HepG2 (cell line): ENCODE results near the gene RPS27L. TPM values are rescaled to one million over a fixed set of nuclear protein-coding genes. Genes with fewer than 3 reads are reported as not detected.
A peak's percentile ranks its signal among the peaks of the same experiment; 100 is the strongest.

Experiments
- ATAC-seq: fragments of 200-7000 bp; cut with Tn5 transposase; 3 replicates; pipeline ENCODE4 v1.9.1; 2020; ENCODE audit warnings: mild to moderate bottlenecking, moderate library complexity
- BruUV-seq: library from RNA; stranded (reverse); fragments of 400-500 nt; replicated peaks from 2 replicates; lab custom pipeline; 2021; lab: Mats Ljungman, UMichigan
- CTCF ChIA-PET: fragments of 300-600 bp; formaldehyde crosslinking; extraction: SDS; loops from one replicate; lab custom pipeline; 2021; ENCODE audit warnings: low total read pairs, inconsistent platforms, low intra/inter-chr PET ratio; lab: Yijun Ruan, JAX
- POLR2A ChIA-PET: fragments of 350-600 bp; sonication (Branson Sonifier 250); formaldehyde crosslinking; loops from one replicate; lab custom pipeline; 2020; ENCODE audit warnings: antibody characterized with exemption, inconsistent platforms; lab: Yijun Ruan, JAX
- DNase-seq: peaks from one replicate; pipeline ENCODE4 v3.0.0-alpha.2; 2015; ENCODE audit warnings: low spot score
- FAIRE-seq: peaks from 3 replicates; lab custom pipeline; 2011; peaks lifted over from hg19 to GRCh38; lab: Jason Lieb, UNC
- H2AFZ ChIP-seq: one replicate; pipeline ENCODE4 v1.6.1; 2011; ENCODE audit warnings: low read length, inconsistent platforms
- H3K27ac ChIP-seq: fragments of 300-600 bp; 3 replicates; pipeline ENCODE4 v1.8.0; 2011; ENCODE audit warnings: mixed run types, mild to moderate bottlenecking, mixed read lengths, low read length, inconsistent platforms; ENCODE audit not compliant: insufficient read depth; ENCODE audit errors: extremely low read length
- H3K27me3 ChIP-seq, 2 experiments: fragments of 200-600 bp in 1 of 2; 2 replicates in 1 of 2; 3 replicates in 1 of 2; pipeline versions ENCODE4 v1.6.0 to v1.8.0; 2011; ENCODE audit warnings: low read length in 2 of 2, mild to moderate bottlenecking in 2 of 2, moderate library complexity in 2 of 2, inconsistent platforms in 1 of 2; ENCODE audit not compliant: insufficient read depth in 2 of 2, control insufficient read depth in 1 of 2
- H3K36me3 ChIP-seq, 2 experiments: fragments of 200-600 bp in 1 of 2; replicated peaks in 1 of 2; 2 replicates in 1 of 2; 3 replicates in 1 of 2; pipeline versions ENCODE4 v1.5.1 to v1.8.0; 2011; ENCODE audit warnings: low read length in 2 of 2, inconsistent platforms in 1 of 2; ENCODE audit not compliant: insufficient read depth in 2 of 2, control insufficient read depth in 1 of 2
- H3K4me1 ChIP-seq: 2 replicates; pipeline ENCODE4 v1.5.1; 2012; ENCODE audit warnings: low read length, inconsistent platforms; ENCODE audit not compliant: insufficient read depth
- H3K4me2 ChIP-seq: 2 replicates; pipeline ENCODE4 v1.6.0; 2011; ENCODE audit warnings: low read depth, low read length, inconsistent platforms
- H3K4me3 ChIP-seq, 3 experiments: fragments of 200-600 bp in 1 of 3; sonication (generic), shearing (Covaris generic) in 1 of 3; replicated peaks in 1 of 3; 2 replicates each; pipeline ENCODE4 v1.5.1; 2011 to 2016; ENCODE audit warnings: low read length in 3 of 3, inconsistent platforms in 2 of 3, low read depth in 2 of 3, mild to moderate bottlenecking in 2 of 3, control low read depth in 1 of 3, mixed read lengths in 1 of 3; ENCODE audit not compliant: insufficient read depth in 1 of 3
- H3K79me2 ChIP-seq: one replicate; pipeline ENCODE4 v1.6.1; 2011; ENCODE audit warnings: low read length, inconsistent platforms; ENCODE audit not compliant: insufficient read depth
- H3K9ac ChIP-seq: 2 replicates; pipeline ENCODE4 v1.6.0; 2011; ENCODE audit warnings: mild to moderate bottlenecking, low read depth, low read length, inconsistent platforms; ENCODE audit not compliant: insufficient read depth
- H3K9me3 ChIP-seq: 2 replicates; pipeline ENCODE4 v1.5.1; 2012; ENCODE audit warnings: mild to moderate bottlenecking, low read length
- H4K20me1 ChIP-seq: 2 replicates; pipeline ENCODE4 v1.6.0; 2011; ENCODE audit warnings: inconsistent platforms, mild to moderate bottlenecking, low read length, moderate library complexity; ENCODE audit not compliant: insufficient read depth
- ATF7-NPFF ChIP-seq: sonication (generic); formaldehyde crosslinking; IDR thresholded peaks from 2 replicates; pipeline ENCODE4 v1.8.1; 2023; ENCODE audit warnings: mild to moderate bottlenecking, low read depth, missing genetic modification reagents, moderate library complexity
- CTCF ChIP-seq: sonication (generic); formaldehyde crosslinking; IDR thresholded peaks from 2 replicates; pipeline ENCODE4 v1.5.0; 2020; ENCODE audit warnings: mild to moderate bottlenecking, missing genetic modification reagents, moderate library complexity
- PREB ChIP-seq: sonication (generic); formaldehyde crosslinking; IDR thresholded peaks from 2 replicates; pipeline ENCODE4 v1.4.0; 2020; ENCODE audit warnings: missing genetic modification reagents
- SSRP1 ChIP-seq: IDR thresholded peaks from 2 replicates; pipeline ENCODE4 v1.6.1; 2016; ENCODE audit warnings: control low read depth
- STAG1 ChIP-seq: sonication (generic); formaldehyde crosslinking; IDR thresholded peaks from 2 replicates; pipeline ENCODE4 v1.4.0; 2020; ENCODE audit warnings: missing genetic modification reagents
- ZNF766 ChIP-seq: sonication (generic); formaldehyde crosslinking; IDR thresholded peaks from 2 replicates; pipeline ENCODE4 v1.5.0; 2020; ENCODE audit warnings: missing genetic modification reagents, borderline replicate concordance
- WGBS: methylation state at CpG from one replicate; pipeline ENCODE4 v1.1.6; 2017; ENCODE audit warnings: low lambda C conversion rate; 5-methylcytosine and 5-hydroxymethylcytosine counted together
- in situ Hi-C: cut with HindIII; loops from 2 replicates; pipeline ENCODE4 v1.10.0; 2017; ENCODE audit warnings: low pct_unique_long_range_greater_than_20kb; ENCODE audit not compliant: extremely low pct_ligation_motif_present
- intact Hi-C: fragments of 100-400 bp; cut with micrococcal nuclease; formaldehyde crosslinking; loops from one replicate; pipeline ENCODE4 v1.10.0; 2022; ENCODE audit not compliant: unreplicated experiment
- polyA plus RNA-seq, 8 experiments: library from polyadenylated mRNA; depleted of rRNA in 3 of 8; stranded (reverse) in 7 of 8; unstranded in 1 of 8; fragments of >200 nt; fragmentation: Illumina TruSeq in 4 of 8; extraction: Trizol in 4 of 8; gene quantifications; 2 replicates each; pipeline versions ENCODE4 v1.2.1 to v1.2.3, GENCODE V29; 2011 to 2016; ENCODE audit warnings: low read depth in 4 of 8, missing spikeins in 1 of 8, mixed read lengths in 1 of 8; ENCODE audit not compliant: insufficient read depth in 1 of 8
- total RNA-seq, 5 experiments: library from RNA; depleted of rRNA; stranded (reverse); fragments of >200 nt; fragmentation: Illumina TruSeq; extraction: Trizol; gene quantifications; 2 replicates each; pipeline ENCODE4 v1.2.3, GENCODE V29; 2016; ENCODE audit warnings: low read depth in 1 of 5

The RPS27L gene
- total and polyA plus RNA-seq, 2 of the 13 experiments (the other 11 are each of a cell fraction or from before 2014, with no cell fraction given) = 231 to 433 TPM

GRCh38 chr15:63146684-63147083 lies 10.6 kb downstream of the RPS27L start:
- POLR2A ChIA-PET = interaction anchor here (1.1 to 1.9 kb wide), 3 partner anchors 9 to 12 kb away, joined by 4 to 12 read pairs (median 5); partner anchors contain the start of gene RPS27L
- Histone ChIP-seq H3K79me2 (no peaks in the 10 kb centered on the region), H3K9me3 (no peaks in the 10 kb centered on the region), H3K4me3 (no peak overlapping the region), H3K36me3 (peaks cover 5 to 7% of the 10 kb centered on the region in 2 experiments; a peak in 4 of 5 replicates), H3K27ac (no peak overlapping the region), H3K4me1 (no peaks in the 10 kb centered on the region), H2AFZ (no peak overlapping the region)
- in situ Hi-C loops (no loop called here), intact Hi-C loops (no loop called here)
- BruUV-seq = no TSS peak
- FAIRE-seq (peak; percentile 21), DNase-seq (no peak)
- 91% methylated on average over 3 of the region's 3 CpGs for WGBS
- TF ChIP-seq STAG1 (CRISPR knock-in tag) (peak; percentile 37), CTCF (CRISPR knock-in tag) (peak; percentile 23), ATF7-NPFF (CRISPR knock-in tag) (no peak), PREB (no peak), ZNF766 (no peak), SSRP1 (CRISPR knock-in tag) (0 out of 2 replicates have a peak, but pooled peaks have one; percentile 38)
- TF ChIP-seq, all 625 proteins: peak for 3
- Histone ChIP-seq H3K27me3 (no peaks in the 10 kb centered on the region), H4K20me1 (no peaks in the 10 kb centered on the region), H3K4me2 (no peak overlapping the region), H3K9ac (no peak overlapping the region)
- CTCF ChIA-PET = no interaction called here
- peak; percentile 22; the same call in 2 of the 3 replicates for ATAC-seq
